ENCODE results near the gene NOC2L. TPM values are rescaled to one million over a fixed set of nuclear protein-coding genes. Genes with fewer than 3 reads are reported as not detected.
A peak's percentile ranks its signal among the peaks of the same experiment; 100 is the strongest.

The NOC2L gene
- total and polyA plus RNA-seq, 9 of the 15 experiments (the other 6 are each of a cell fraction or from before 2014, with no cell fraction given): 4.0 to 410 (median 200) TPM

DNA sequence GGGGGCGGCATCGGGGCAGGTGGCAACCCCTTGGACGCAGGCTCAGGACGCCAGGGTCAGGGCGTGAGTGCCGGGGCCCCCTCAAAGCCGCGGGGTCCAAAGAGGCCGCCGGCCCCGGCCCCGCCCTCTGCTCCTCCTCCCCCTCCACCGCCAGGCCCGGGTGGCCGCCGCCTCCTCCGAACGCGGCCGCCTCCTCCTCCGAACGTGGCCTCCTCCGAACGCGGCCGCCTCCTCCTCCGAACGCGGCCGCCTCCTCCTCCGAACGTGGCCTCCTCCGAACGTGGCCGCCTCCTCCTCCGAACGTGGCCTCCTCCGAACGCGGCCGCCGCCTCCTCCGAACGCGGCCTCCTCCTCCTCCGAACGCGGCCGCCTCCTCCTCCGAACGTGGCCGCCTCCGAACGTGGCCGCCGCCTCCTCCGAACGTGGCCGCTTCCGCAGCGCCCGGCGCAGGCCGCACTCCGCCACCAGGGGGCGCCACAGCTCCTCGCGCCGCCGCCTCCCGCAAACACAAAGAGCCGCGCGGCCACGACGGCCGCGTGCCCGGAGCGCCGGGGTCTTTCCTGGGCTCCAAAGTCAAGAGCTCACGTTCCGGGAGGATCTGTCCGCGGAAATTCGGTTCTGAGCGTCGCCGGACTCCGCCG, 54.6 kb downstream of the NOC2L start (continued):
- TF ChIP-seq, protein P1, sequence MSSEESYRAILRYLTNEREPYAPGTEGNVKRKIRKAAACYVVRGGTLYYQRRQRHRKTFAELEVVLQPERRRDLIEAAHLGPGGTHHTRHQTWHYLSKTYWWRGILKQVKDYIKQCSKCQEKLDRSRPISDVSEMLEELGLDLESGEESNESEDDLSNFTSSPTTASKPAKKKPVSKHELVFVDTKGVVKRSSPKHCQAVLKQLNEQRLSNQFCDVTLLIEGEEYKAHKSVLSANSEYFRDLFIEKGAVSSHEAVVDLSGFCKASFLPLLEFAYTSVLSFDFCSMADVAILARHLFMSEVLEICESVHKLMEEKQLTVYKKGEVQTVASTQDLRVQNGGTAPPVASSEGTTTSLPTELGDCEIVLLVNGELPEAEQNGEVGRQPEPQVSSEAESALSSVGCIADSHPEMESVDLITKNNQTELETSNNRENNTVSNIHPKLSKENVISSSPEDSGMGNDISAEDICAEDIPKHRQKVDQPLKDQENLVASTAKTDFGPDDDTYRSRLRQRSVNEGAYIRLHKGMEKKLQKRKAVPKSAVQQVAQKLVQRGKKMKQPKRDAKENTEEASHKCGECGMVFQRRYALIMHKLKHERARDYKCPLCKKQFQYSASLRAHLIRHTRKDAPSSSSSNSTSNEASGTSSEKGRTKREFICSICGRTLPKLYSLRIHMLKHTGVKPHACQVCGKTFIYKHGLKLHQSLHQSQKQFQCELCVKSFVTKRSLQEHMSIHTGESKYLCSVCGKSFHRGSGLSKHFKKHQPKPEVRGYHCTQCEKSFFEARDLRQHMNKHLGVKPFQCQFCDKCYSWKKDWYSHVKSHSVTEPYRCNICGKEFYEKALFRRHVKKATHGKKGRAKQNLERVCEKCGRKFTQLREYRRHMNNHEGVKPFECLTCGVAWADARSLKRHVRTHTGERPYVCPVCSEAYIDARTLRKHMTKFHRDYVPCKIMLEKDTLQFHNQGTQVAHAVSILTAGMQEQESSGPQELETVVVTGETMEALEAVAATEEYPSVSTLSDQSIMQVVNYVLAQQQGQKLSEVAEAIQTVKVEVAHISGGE (CRISPR knock-in tag; IDR thresholded peaks at IDR 0.05): no peak; a peak in 1 of 6 replicates
- TF ChIP-seq SLC30A9 (CRISPR knock-in tag; IDR thresholded peaks at IDR 0.05) (no peak), MECOM (CRISPR knock-in tag; IDR thresholded peaks at IDR 0.05) (no peak), KHSRP (IDR thresholded peaks at IDR 0.05) (no peak), ZNF311 (CRISPR knock-in tag; IDR thresholded peaks at IDR 0.05) (no peak), TOE1 (IDR thresholded peaks at IDR 0.05; ENCODE audit: borderline replicate concordance) (no peak), TOE1 (CRISPR knock-in tag; IDR thresholded peaks at IDR 0.05; ENCODE audit: borderline replicate concordance, low read depth) (peak; percentile 85; the same call in 1 of the 2 replicates), SNIP1 (IDR thresholded peaks at IDR 0.05; ENCODE audit: low read depth) (no peak), CBX3 (IDR thresholded peaks at IDR 0.05; ENCODE audit: borderline replicate concordance in 1 of 2, low read length in 2 of 2) (peak in 1 of 2 experiments; percentile 80; a peak in 2 of 3 replicates), ZBED1 (IDR thresholded peaks at IDR 0.05) (0 out of 2 replicates have a peak, but pooled peaks have one; percentile 25), ZNF347 (CRISPR knock-in tag; IDR thresholded peaks at IDR 0.05; ENCODE audit: low read depth) (no peak), ZNF24 (IDR thresholded peaks at IDR 0.05) (peak; percentile 61; the same call in 1 of the 2 replicates), MTA2 (IDR thresholded peaks at IDR 0.05; ENCODE audit: low read depth) (no peak)
- TF ChIP-seq, protein P2, sequence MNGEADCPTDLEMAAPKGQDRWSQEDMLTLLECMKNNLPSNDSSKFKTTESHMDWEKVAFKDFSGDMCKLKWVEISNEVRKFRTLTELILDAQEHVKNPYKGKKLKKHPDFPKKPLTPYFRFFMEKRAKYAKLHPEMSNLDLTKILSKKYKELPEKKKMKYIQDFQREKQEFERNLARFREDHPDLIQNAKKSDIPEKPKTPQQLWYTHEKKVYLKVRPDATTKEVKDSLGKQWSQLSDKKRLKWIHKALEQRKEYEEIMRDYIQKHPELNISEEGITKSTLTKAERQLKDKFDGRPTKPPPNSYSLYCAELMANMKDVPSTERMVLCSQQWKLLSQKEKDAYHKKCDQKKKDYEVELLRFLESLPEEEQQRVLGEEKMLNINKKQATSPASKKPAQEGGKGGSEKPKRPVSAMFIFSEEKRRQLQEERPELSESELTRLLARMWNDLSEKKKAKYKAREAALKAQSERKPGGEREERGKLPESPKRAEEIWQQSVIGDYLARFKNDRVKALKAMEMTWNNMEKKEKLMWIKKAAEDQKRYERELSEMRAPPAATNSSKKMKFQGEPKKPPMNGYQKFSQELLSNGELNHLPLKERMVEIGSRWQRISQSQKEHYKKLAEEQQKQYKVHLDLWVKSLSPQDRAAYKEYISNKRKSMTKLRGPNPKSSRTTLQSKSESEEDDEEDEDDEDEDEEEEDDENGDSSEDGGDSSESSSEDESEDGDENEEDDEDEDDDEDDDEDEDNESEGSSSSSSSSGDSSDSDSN (IDR thresholded peaks at IDR 0.05; ENCODE audit: borderline replicate concordance in 1 of 2, low read depth in 2 of 2, low read length in 2 of 2): peak in 1 of 2 experiments; percentile 83; a peak in 2 of 4 replicates
- TF ChIP-seq, protein P3, sequence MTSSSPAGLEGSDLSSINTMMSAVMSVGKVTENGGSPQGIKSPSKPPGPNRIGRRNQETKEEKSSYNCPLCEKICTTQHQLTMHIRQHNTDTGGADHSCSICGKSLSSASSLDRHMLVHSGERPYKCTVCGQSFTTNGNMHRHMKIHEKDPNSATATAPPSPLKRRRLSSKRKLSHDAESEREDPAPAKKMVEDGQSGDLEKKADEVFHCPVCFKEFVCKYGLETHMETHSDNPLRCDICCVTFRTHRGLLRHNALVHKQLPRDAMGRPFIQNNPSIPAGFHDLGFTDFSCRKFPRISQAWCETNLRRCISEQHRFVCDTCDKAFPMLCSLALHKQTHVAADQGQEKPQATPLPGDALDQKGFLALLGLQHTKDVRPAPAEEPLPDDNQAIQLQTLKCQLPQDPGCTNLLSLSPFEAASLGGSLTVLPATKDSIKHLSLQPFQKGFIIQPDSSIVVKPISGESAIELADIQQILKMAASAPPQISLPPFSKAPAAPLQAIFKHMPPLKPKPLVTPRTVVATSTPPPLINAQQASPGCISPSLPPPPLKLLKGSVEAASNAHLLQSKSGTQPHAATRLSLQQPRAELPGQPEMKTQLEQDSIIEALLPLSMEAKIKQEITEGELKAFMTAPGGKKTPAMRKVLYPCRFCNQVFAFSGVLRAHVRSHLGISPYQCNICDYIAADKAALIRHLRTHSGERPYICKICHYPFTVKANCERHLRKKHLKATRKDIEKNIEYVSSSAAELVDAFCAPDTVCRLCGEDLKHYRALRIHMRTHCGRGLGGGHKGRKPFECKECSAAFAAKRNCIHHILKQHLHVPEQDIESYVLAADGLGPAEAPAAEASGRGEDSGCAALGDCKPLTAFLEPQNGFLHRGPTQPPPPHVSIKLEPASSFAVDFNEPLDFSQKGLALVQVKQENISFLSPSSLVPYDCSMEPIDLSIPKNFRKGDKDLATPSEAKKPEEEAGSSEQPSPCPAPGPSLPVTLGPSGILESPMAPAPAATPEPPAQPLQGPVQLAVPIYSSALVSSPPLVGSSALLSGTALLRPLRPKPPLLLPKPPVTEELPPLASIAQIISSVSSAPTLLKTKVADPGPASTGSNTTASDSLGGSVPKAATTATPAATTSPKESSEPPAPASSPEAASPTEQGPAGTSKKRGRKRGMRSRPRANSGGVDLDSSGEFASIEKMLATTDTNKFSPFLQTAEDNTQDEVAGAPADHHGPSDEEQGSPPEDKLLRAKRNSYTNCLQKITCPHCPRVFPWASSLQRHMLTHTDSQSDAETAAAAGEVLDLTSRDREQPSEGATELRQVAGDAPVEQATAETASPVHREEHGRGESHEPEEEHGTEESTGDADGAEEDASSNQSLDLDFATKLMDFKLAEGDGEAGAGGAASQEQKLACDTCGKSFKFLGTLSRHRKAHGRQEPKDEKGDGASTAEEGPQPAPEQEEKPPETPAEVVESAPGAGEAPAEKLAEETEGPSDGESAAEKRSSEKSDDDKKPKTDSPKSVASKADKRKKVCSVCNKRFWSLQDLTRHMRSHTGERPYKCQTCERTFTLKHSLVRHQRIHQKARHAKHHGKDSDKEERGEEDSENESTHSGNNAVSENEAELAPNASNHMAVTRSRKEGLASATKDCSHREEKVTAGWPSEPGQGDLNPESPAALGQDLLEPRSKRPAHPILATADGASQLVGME (CRISPR knock-in tag; IDR thresholded peaks at IDR 0.05): no peak
